ENCODE results near the gene DNASE2B. TPM values are rescaled to one million over a fixed set of nuclear protein-coding genes. Genes with fewer than 3 reads are reported as not detected.

DNASE2B gene
- total RNA-seq, 1 donor: not detected

DNA sequence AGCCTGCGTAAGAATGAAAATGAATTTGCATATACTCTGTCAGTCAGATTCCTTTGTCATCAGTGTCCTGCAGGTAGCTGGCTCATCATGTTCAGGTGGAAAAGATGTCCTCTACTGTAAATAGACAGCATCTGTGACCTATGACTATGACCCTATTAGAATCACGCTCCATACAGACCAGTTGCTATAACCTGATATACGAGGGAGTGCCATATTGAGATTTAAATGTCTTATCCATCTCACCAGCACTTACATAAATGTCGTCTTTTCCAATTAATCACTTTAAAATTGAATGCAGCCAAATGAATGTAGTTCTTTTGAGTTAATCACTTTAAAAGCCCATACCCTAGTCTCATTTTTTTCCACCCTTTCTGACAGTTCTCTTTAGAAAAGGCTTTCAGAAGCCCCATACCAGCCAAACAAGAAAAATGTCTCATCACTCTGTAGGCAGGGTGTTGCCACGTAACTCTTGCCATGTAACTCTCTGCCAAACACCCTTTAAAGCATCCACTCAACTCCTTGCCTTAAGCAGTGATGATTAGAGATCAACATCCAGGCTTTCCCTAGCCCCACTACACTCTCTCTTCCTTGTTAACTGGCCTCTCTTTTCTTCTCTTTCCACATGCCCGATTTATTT is 26.3 kb downstream of the DNASE2B start:
- no peak for DNase-seq (ENCODE audit: insufficient read length, low spot score, missing footprints)
- no peaks in the 10 kb centered on the region for H3K27me3 ChIP-seq (ENCODE audit: insufficient read depth, low read length)
- H3K4me1 ChIP-seq (ENCODE audit: insufficient read depth, low read length): no peaks in the 10 kb centered on the region
- no peaks in the 10 kb centered on the region for H3K9me3 ChIP-seq (ENCODE audit: low read depth, low read length)
- no peaks in the 10 kb centered on the region for H3K36me3 ChIP-seq (ENCODE audit: insufficient read depth, low read length)
- TF ChIP-seq, protein P1, sequence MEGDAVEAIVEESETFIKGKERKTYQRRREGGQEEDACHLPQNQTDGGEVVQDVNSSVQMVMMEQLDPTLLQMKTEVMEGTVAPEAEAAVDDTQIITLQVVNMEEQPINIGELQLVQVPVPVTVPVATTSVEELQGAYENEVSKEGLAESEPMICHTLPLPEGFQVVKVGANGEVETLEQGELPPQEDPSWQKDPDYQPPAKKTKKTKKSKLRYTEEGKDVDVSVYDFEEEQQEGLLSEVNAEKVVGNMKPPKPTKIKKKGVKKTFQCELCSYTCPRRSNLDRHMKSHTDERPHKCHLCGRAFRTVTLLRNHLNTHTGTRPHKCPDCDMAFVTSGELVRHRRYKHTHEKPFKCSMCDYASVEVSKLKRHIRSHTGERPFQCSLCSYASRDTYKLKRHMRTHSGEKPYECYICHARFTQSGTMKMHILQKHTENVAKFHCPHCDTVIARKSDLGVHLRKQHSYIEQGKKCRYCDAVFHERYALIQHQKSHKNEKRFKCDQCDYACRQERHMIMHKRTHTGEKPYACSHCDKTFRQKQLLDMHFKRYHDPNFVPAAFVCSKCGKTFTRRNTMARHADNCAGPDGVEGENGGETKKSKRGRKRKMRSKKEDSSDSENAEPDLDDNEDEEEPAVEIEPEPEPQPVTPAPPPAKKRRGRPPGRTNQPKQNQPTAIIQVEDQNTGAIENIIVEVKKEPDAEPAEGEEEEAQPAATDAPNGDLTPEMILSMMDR (IDR thresholded peaks at IDR 0.05; ENCODE audit: extremely low read depth, low read depth, low read length): no peak
- no peaks in the 10 kb centered on the region for H3K79me2 ChIP-seq (ENCODE audit: insufficient read depth, low read length)
- no peak overlapping the region for H3K27ac ChIP-seq (ENCODE audit: low read depth, low read length)
- no peak overlapping the region for H3K4me3 ChIP-seq (ENCODE audit: insufficient read depth, low read length)
- no peak overlapping the region for H2AFZ ChIP-seq (ENCODE audit: low read length)
- no peaks in the 10 kb centered on the region for H4K20me1 ChIP-seq (ENCODE audit: insufficient read depth, low read length)
- H3K4me2 ChIP-seq (ENCODE audit: insufficient read depth, low read length): no peak overlapping the region

GRCh38 chr1:84425150-84425896 is 27.0 kb downstream of the DNASE2B start:
- Histone ChIP-seq H3K79me2 (ENCODE audit: insufficient read depth, low read length) (no peaks in the 10 kb centered on the region), H3K4me2 (ENCODE audit: insufficient read depth, low read length) (no peak overlapping the region), H3K27me3 (ENCODE audit: insufficient read depth, low read length) (no peaks in the 10 kb centered on the region), H2AFZ (ENCODE audit: low read length) (no peak overlapping the region), H3K27ac (ENCODE audit: low read depth, low read length) (no peak overlapping the region), H3K4me3 (ENCODE audit: insufficient read depth, low read length) (no peak overlapping the region), H3K9me3 (ENCODE audit: low read depth, low read length) (no peaks in the 10 kb centered on the region), H4K20me1 (ENCODE audit: insufficient read depth, low read length) (no peaks in the 10 kb centered on the region), H3K36me3 (ENCODE audit: insufficient read depth, low read length) (no peaks in the 10 kb centered on the region), H3K4me1 (ENCODE audit: insufficient read depth, low read length) (no peaks in the 10 kb centered on the region)
- TF ChIP-seq, protein P1 (IDR thresholded peaks at IDR 0.05; ENCODE audit: extremely low read depth, low read depth, low read length): no peak
- DNase-seq (ENCODE audit: insufficient read length, low spot score, missing footprints): no peak

- no peak overlapping the region for H3K27ac ChIP-seq (ENCODE audit: low read depth, low read length)
- H3K36me3 ChIP-seq (ENCODE audit: insufficient read depth, low read length): no peaks in the 10 kb centered on the region
- H3K9me3 ChIP-seq (ENCODE audit: low read depth, low read length): no peaks in the 10 kb centered on the region
- TF ChIP-seq, protein P1 (IDR thresholded peaks at IDR 0.05; ENCODE audit: extremely low read depth, low read depth, low read length): no peak
- no peaks in the 10 kb centered on the region for H3K27me3 ChIP-seq (ENCODE audit: insufficient read depth, low read length)
- no peaks in the 10 kb centered on the region for H4K20me1 ChIP-seq (ENCODE audit: insufficient read depth, low read length)
- no peaks in the 10 kb centered on the region for H3K4me1 ChIP-seq (ENCODE audit: insufficient read depth, low read length)
- H3K4me2 ChIP-seq (ENCODE audit: insufficient read depth, low read length): no peak overlapping the region
- no peak overlapping the region for H3K4me3 ChIP-seq (ENCODE audit: insufficient read depth, low read length)
- H2AFZ ChIP-seq (ENCODE audit: low read length): no peak overlapping the region
- H3K79me2 ChIP-seq (ENCODE audit: insufficient read depth, low read length): no peaks in the 10 kb centered on the region
- DNase-seq (ENCODE audit: insufficient read length, low spot score, missing footprints): no peak
Measured at GRCh38 chr1:84426376-84426775, 28.1 kb downstream of the DNASE2B start.

Data from osteoblast (primary cell).